ENCODE results near the gene SPAG9.

Gene SPAG9

DNA sequence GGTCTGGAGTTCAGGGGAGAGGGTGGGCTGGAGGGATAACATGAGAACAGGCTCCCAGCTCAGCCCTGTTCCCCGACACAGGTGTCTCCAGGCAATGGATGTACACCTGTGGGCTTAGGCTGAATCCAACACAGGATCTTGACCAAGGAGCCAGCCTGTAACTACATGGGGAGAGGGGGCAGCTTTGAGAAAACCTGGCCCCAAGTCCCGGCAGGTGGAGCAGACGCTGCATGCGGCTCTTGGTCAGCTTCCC, 181.2 kb downstream of the SPAG9 start:
- no peak for DNase-seq (ENCODE audit: low read depth, low spot score)

DNA sequence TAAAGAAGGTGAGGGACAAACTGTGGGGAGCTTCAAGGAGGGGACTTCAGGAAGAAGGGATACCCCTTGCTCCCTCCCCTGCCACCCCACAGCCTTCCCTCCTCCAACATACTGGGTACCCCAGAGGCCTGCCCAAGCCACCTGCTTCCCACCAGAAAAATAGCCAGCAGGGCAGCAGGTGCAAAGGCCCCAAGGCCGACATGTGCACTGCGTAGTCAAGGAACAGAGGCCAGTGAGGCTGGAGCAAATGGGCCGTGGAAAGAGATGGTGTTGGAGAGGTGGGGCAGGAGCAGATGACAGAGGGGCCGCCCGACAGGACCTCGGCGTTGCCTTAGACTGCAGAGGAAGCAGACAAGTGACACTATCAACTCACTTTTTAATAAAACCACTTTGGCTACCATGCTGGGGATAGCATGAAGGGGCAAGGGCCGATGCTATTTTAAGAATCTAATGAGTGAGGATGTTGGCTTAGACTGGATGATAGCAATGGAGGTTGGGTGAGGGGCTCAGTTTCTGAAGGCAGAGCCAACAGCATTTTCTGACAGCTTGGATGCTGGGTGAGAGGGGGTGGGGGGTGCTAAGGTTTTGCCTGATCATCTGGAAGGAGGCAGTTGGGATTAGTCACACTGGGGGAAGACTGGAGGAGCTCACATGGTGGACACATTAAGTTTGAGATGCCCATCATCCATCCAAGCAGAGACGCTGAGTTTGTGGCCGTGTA, 181.7 kb downstream of the SPAG9 start:
- DNase-seq (ENCODE audit: low read depth, low spot score): no peak

DNA sequence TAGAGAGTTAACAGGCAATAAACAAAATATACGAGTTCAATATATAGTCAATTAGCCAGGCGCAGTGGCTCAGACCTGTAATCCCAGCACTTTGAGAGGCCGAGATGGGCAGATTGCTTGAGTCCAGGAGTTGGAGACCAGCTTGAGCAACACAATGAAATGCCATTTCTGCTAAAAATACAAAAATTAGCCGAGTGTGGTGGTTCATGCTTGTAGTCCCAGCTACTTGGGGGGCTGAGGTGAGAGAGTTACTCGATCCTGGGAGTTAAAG, 184.7 kb downstream of the SPAG9 start:
- DNase-seq (ENCODE audit: low read depth, low spot score): no peak

DNA sequence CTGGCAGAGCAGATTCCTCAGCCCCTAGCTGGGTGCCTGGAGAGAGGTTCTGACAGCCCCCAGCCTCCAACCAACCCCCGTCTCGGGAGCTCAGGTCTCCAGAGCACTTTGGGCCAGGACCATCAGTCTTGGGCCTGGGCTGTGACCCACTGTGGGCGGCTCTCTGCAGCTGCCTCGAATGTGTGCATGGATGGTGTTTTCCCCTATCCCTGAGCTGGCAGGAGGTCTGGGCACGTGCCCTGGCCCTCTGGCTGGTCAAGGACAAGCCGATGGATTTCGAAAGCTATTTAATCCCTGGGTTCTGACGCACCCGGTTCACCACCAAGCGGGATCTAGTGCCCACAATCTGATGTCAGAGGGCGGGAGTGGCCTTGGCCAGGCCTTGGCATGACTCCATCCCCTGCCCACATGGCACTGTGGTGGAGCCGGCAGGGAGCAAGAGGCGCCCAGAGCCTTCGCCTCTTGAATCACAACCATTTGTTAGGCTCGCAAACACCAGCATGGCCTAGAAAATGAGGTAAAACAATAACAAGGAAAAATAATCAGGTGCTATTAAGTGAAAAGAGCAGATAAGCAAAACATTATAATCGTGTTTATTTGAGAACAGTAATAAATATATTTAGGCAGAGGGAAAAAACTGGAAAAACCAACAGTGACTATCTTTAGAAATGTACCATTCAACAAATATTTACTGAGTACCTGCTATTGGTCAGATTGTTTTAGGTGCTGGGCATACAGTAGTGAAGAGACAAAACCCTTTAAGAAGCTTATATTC, 185.3 kb downstream of the SPAG9 start:
- no peak for DNase-seq (ENCODE audit: low read depth, low spot score)

DNA sequence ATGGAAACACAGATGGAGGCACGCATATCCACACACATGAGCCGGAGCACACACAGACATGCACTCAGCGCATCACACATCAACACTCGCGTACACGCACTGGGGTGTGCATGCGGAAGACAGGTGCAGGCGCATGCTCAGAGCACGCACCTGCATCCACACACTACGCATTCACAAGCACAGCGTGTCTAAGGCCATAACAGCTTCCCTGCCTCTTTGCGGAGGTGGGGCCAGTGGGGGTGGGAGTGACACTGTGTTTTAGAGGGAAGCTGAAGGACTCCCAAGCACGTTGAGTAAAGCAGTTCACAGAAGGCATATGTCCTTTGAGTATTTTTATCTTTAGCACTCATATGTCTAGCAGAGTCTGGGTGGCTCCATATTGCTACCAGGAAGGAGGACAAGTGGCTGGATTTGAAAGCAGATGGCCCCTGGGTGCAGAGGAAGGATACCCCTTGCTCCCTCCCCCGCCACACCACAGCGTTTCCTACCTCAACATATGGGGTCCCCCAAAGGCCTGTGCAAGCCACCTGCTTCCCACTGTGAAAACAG, 185.9 kb downstream of the SPAG9 start:
- no peak for DNase-seq (ENCODE audit: low read depth, low spot score)

DNA sequence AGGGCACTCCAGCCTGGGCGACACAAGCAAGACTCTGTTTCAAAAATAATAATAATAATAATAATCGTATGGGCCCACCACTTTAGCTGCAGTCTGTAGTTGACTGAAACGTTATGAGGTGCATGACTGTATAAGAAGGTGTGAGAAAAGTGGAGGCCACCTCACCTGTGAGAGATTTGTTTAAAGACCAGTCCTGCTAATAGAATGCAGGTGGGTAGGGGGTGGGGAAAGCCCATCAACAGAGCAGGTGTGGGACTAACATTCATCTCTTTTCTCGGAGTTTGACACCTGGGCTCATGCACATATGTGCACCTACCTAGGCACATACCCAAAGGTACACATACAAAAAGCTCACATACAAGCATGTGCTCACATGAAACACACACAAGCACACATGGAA, 186.5 kb downstream of the SPAG9 start:
- no peak for DNase-seq (ENCODE audit: low read depth, low spot score)

DNA sequence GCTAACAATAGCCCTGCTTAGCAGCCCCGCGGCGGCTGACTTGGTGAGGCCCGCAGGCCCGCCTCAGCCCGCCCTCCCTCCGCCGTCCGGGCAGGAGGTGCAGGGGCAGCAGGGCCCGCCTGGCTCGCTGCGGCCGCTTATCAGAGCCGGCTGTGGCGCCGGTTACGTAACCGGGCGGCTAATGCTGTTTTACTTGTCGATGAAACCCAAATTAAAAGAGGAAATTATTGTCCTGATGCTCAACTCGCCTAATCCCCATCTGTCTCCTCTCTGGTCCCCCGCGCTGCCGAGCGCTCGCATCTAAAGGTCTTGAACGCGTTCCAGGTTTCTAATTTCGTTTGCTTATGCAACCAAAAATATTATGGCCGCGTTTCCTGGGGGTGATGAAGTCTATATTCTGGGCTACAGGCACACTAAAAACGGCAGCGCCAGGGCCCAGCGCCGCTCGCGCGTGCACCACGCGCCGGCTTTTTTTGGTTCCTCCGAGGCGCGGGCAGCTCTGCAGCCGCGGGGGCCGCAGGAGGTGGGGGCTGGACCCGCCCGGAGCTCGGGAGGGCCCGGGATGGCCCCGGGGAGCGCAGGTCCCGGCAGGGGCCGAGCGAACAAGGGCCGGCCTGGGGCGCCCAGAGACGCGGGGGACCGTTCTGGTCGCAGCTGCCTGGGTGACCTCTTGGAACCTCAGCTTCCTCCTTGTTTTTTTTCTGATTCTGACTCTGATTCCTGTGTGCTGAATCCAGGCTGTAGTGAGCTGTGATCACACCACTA, 189.3 kb downstream of the SPAG9 start:
- peak; percentile 52 for DNase-seq (ENCODE audit: low read depth, low spot score)

DNA sequence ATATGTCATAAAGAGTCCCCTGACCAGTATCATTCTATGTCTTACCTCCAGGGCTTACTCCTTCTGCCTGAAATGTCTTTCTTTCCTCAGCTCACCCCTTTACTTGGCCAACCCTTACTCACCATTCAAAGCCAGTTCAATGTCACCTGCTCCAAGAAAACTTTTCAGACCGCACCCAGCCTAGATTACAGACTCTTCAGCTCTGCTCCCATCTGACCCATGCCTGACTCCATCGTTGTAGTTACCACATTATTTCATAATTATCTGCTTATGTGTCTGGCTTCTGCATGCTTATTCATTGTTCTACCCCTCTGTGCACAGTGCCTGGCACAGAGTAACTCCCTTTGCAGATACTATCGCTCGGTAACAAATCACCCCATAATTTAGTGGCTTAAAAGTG, 192.0 kb downstream of the SPAG9 start:
- no peak for DNase-seq (ENCODE audit: low read depth, low spot score)

DNA sequence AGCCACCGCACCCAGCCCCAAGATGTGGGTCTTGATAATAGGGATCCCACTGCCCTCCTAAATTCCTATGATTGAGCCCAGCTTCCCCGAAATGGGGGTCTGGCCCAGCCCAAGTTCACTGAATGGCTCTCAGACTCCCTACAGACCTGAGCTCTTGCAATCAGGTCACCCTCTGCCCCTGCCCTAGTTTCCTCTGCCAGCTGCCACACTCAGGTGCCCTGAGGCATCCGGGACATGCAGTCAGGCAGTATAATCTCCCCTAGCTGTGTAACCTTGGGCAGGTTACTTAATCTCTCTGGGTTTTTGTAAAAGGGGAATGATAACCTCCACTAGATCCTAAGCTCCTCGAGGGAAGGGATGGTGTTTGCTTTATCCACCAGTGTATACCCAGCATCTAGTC, 193.4 kb downstream of the SPAG9 start:
- no peak for DNase-seq (ENCODE audit: low read depth, low spot score)

DNA sequence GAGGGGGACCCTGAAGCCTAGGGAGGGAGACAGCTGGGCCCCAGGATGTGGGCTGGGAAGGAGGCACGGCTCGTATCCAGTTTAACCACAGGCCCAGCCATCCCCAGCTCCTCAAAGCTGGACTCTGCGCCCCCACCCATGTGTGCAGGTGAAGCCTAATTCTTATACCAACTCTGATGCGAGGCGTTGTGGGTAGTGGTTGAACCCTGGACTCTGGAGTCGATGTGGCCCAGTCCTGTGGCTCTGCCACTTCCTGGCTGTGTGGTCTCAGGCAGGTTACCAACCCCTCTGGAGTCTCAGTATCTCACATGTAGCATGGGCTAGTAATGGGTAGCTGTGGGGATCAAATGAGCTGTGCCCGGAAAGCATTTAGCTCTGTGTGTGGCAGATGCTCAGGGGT, 194.1 kb downstream of the SPAG9 start:
- no peak for DNase-seq (ENCODE audit: low read depth, low spot score)

DNA sequence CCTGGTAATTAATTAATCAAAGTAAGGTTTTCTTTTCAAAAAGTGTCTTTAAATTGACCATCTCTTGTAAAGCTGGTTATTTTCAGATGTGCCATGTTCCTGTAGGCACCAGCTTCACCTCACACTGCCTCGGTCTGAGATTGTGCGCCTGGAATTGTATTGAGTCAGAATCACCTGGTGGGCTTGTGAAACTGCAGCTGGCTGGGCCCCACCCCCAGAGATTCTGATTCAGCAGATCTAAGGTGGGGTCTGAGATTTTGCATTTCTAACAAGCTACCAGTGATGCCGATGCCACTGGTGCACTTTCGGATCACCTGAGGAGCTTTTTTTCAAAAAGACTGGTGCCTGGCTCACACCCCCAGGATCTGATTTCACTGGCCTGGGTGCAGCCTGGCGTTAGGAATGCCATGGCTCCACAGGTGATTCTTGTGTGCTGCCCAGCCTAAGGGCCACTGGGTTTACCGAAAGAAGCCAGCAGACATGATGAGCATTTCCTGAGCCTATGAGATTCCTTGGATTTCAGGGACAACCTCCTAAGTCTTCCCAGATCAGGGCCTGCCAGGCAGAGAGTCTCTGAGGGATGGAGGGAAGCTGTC, 195.3 kb downstream of the SPAG9 start:
- DNase-seq (ENCODE audit: low read depth, low spot score): no peak

DNA sequence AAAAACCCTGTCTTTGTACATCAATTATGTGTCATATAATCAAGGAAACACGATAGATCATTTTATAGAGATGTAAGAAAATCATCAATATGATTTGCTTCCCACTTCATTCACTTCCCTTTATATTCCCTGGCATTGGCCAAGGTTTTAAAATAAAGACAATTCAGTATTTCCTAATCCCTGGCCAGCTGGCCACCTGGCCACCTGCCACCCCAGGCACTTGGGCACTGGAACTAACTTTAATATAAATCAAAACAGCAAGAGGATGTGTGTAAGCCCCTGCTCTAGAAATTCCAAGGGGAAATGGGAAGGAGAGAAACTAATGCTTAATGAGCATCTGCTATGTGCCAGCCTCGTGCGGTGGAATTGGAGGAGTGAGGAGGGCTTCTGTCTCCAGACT, 195.9 kb downstream of the SPAG9 start:
- DNase-seq (ENCODE audit: low read depth, low spot score): no peak

DNA sequence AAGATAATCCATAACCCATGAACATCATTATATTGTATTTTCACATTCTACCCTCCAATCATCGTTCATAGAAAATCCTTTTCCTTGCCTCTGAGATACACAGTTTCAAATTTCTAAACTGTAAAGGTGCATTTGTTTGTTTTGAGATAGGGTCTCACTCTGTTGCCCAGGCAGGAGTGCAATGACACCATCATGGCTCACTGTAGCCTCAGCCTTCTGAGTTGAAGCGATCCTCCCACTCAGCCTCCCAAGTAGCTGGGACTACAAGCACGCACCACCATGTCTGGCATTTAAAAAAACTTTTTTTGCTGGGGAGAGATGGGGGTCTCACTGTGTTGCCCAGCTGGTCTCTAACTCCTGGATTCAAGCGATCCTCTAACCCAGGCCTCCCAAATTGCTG, 196.4 kb downstream of the SPAG9 start:
- DNase-seq (ENCODE audit: low read depth, low spot score): no peak

DNA sequence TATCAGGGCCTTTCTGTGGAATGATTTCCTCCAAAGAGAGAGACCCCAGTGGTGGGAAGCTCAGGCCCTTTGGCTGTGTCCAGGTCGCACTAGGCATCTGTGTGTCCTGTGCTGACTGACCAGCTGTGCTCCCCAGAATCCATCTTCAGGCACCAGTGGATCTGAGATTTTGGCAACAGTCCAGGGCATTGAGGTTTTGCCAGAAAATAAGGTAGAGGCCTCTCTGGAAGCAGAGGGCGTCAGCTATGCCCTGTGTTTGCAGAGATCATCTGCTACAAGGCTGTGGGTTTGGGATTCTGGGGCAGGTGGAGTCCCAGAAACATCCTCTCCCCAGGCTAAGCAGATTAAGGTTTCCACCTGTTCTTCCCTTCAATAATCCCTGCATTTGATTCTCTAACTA, 197.1 kb downstream of the SPAG9 start:
- no peak for DNase-seq (ENCODE audit: low read depth, low spot score)

DNA sequence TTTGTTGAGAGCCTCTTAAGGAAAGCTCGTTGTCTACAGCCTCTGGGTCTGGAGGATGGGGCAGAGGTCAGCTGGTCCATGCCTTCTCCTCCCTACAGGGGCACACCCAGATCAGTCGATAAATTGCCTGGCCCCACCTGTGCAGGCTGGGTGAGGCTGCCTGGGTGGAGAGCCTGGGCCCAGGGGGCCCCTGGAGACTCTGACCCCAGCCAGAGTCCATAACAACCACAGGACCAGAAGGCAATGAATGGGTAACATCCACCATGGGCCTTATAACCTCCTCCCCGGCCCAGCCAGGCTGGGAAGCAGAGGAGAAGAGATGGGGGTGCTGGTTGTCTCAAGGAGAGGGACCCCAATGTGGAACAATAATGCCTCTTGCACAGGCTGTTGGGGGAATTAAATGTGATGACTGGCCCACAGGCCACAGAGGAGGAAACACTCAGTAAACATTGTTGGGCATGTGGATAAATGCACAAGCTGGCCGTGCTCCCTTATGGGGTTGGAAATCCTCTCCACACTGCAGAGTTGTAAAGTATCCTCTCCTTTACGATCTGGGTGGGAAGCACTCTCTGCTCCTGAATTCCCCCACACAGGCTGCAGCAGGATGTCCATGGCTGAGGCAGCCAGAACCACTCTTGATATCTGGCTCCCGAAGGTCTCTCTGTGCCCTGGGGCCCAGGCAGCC, 197.8 kb downstream of the SPAG9 start:
- DNase-seq (ENCODE audit: low read depth, low spot score): no peak

DNA sequence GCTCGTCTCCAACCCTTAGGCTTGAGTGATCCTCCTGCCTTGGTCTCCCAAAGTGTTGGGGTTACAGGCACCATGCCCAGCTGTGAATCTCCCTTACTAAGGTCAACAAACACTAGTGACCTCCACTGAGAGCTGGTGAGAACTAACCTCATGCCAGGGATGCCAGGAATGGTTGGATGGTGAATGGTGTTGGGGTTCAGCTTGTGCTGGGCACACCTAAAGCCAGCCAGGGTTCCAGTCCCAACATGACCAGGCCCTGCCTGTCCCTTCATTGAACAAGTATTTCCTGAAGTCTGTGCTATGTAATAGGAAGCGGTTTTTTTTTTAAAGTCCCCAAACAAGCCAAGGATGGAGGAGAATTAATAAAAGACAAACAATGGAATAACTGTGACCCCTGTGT, 198.6 kb downstream of the SPAG9 start:
- no peak for DNase-seq (ENCODE audit: low read depth, low spot score)

DNA sequence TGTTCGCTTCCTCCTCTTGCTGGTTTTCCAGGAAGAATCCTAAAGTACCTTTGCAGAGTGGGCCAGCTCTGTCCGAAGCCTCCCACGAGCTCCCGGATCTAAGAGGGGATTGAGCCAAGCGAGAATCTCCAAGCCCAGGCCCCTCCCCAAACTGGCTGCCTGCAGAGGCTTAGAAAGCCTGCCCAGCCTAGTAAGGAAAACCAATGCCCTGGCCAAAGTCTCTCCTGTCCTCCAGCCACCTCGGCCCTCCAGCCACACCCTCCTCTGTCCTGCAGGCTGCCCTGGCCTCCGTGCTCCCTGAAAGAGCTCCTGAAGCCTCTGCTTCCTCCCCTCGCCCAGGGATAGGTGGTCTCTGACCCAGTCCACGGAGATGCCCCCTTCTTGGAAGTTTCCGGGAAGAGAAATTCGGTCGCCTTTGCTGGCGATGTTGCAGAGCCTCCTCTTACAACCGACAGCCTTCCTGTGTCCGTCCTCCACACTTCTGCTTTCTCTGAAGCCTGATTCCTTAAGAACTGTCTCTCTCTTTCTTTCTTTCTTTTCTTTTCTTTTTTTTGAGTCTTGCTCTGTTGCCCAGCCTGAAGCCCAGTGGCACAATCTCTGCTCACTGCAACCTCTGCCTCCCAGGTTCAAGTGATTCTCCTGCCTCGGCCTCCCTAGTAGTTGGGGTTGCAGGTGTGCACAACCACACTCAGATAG, 199.6 kb downstream of the SPAG9 start:
- DNase-seq (ENCODE audit: low read depth, low spot score): no peak

DNA sequence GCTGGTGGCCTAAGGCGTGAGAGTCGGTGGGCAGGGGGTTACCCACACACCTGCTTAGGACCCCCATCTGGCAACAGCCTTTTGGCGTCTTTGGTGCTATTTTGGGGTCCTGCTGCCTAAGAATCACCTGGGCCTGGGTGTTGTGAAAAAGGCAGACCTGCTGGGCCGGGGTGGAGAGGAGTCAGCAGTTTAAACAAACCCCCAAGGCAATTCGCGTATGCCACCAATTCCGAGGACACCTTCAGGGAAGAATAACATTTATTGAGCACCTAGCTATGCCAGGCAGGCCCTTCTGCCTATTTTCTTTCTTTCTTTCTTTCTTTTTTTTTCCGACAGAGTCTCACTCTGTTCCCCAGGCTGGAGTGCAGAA, 200.6 kb downstream of the SPAG9 start:
- no peak for DNase-seq (ENCODE audit: low read depth, low spot score)

DNA sequence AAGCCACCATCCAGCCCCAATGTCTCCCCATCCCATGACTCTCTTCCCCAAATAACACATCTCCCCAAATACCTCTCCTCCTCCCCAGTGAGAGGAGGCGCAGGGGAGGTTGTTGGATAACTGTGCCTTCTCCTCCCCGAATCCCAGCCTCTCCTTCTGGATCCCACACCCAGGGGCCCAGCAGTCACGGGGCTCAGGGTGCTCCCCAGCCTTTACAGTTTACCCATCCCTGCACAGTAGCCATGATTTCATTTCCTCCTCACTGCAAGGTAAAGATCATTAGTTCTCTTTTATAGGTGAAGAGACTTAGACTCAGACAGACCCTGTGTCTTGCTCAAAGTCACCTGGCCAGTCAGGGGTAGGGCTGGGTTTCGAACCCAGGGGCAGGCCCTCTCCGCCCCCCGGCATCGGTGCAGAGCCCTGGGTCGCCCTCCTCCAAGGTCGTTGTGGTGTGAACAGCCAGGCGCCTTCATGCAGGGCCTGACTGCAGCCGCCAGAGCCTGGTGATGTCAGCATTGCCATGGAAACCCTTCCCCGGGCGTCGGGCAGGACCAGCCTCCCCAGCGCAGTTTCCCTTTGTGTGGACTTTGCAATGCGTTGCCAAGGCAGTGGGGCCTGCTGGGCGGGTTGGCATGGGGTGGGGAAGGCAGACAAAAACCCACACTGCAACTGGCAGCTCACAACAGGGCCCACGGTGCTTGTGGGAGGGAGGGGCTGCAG, 201.2 kb downstream of the SPAG9 start:
- no peak for DNase-seq (ENCODE audit: low read depth, low spot score)

DNA sequence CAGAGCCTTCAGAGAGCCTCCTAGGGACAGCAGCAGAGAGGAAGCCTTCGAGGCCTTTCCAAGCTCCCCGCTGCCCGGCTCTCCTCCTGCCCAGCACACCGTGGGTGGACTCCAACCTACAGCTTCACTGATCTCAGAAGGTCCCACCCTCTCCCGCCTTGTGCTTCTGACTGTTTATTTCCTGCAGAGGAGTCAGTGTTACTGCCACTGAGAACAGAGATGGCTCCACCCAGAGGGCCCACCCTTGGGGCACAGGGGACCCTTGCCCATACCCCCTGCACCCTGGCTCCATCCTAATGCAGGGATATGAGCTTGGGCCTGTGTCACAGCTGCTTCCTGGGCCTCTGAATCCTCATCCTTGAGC, 201.8 kb downstream of the SPAG9 start:
- DNase-seq (ENCODE audit: low read depth, low spot score): no peak
